Left ventricle myocardium inferior (tissue), 1 donor: ENCODE measurements around the gene CYLD. TPM values are rescaled to one million over a fixed set of nuclear protein-coding genes. Genes with fewer than 3 reads are reported as not detected.

Experiments
- DNase-seq: peaks from one replicate; pipeline ENCODE4 v3.0.0-alpha.2; 2020
- H3K27ac ChIP-seq: fragments of 200-600 bp; replicated peaks from 2 replicates; pipeline ENCODE4 v1.8.0; 2021
- H3K27me3 ChIP-seq: fragments of 200-600 bp; 2 replicates; pipeline ENCODE4 v1.8.0; 2021; ENCODE audit warnings: low read depth
- H3K36me3 ChIP-seq: fragments of 200-600 bp; 2 replicates; pipeline ENCODE4 v1.8.0; 2021
- H3K4me1 ChIP-seq: fragments of 200-600 bp; 2 replicates; pipeline ENCODE4 v1.8.0; 2021
- H3K4me3 ChIP-seq: fragments of 200-600 bp; 2 replicates; pipeline ENCODE4 v1.8.0; 2021; ENCODE audit warnings: mild to moderate bottlenecking, moderate library complexity
- H3K9me3 ChIP-seq: fragments of 200-600 bp; replicated peaks from 2 replicates; pipeline ENCODE4 v1.8.0; 2021
- CTCF ChIP-seq: fragments of 200-600 bp; IDR thresholded peaks from 2 replicates; pipeline ENCODE4 v1.8.0; 2021; ENCODE audit warnings: antibody characterized with exemption, mild to moderate bottlenecking, borderline replicate concordance
- intact Hi-C: fragments of 100-400 bp; cut with micrococcal nuclease; formaldehyde crosslinking; loops from one replicate; pipeline ENCODE4 v1.11.0; 2022
- total RNA-seq: library from RNA; stranded (reverse); fragmentation: NEBNext Ultra II Directional; extraction: Animal tissue kit (Norgen Biotek cat#: 25700); gene quantifications from one replicate; pipeline ENCODE4 v1.2.1, GENCODE V29; 2021
- donor health status: DM: no; HTN: yes; CAD: no; lungs with severe emphysema.

The CYLD gene
- total RNA-seq, 1 donor from 2014 or later: 36.0 TPM

DNA sequence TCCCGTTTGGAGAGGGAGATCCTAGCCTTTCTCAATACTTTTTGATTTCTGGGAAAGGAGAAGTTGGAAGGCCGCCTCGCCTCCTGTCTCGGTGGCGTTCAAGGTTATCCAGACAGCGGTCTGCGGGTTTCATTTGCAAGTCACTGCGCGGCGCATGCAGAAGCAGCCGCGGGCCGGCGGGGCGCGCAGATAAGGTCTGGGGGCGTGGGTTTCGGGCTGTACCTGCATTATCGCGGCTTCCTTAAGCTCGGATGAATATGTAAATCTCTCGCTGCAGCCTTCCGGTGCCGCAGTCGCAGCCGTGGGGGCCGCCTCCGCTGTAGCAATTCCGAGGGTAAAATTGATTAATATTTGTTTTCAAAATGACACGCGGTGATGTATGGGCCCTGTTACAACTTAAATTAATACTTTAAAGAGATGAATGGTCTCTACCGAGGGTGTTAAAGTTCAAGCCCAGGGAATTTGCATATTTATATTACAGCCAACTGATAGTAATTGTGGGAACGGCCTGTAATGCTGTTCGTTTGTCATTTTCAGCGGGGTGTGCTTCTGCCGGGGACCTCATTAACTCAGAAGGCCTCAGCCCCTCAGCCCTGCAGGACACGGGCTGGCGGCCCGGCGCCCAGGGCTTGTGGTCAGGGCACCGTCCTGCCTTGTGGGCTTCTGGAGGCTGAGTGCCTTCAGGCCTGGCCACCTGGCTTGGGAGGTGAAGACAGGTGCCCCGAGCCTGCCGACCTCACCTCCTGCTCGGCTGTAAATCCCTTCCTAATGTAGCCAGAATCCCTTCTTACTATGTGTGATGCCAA lies 99.4 kb downstream of the CYLD start:
- no peak for DNase-seq
- H3K27ac ChIP-seq: no peak overlapping the region
- H3K4me1 ChIP-seq: peaks cover 8% of the 10 kb centered on the region
- H3K27me3 ChIP-seq: peaks cover 69% of the 10 kb centered on the region
- intact Hi-C loops: no loop called here
- TF ChIP-seq CTCF: no peak
- H3K4me3 ChIP-seq: peak overlapping the region; percentile 55
- H3K36me3 ChIP-seq: no peaks in the 10 kb centered on the region
- no peaks in the 10 kb centered on the region for H3K9me3 ChIP-seq

- H3K27me3 ChIP-seq: peaks cover 66% of the 10 kb centered on the region
- intact Hi-C loops: no loop called here
- no peaks in the 10 kb centered on the region for H3K36me3 ChIP-seq
- H3K4me3 ChIP-seq: no peak overlapping the region
- H3K27ac ChIP-seq: no peak overlapping the region
- TF ChIP-seq CTCF: no peak
- no peaks in the 10 kb centered on the region for H3K9me3 ChIP-seq
- peaks cover 8% of the 10 kb centered on the region for H3K4me1 ChIP-seq
- no peak for DNase-seq
Observed at GRCh38 chr16:50842013-50842505, 100.2 kb downstream of the CYLD start.

GRCh38 chr16:50842589-50842988 lies 100.7 kb downstream of the CYLD start:
- Histone ChIP-seq H3K36me3 (no peaks in the 10 kb centered on the region), H3K27ac (no peak overlapping the region), H3K4me1 (peaks cover 8% of the 10 kb centered on the region), H3K4me3 (no peak overlapping the region), H3K9me3 (no peaks in the 10 kb centered on the region), H3K27me3 (peaks cover 61% of the 10 kb centered on the region)
- no peak for TF ChIP-seq CTCF
- intact Hi-C loops: no loop called here
- DNase-seq: no peak

- TF ChIP-seq CTCF: no peak
- peaks cover 57% of the 10 kb centered on the region for H3K27me3 ChIP-seq
- DNase-seq: no peak
- intact Hi-C loops: no loop called here
- H3K4me1 ChIP-seq: peaks cover 8% of the 10 kb centered on the region
- no peaks in the 10 kb centered on the region for H3K36me3 ChIP-seq
- H3K27ac ChIP-seq: no peak overlapping the region
- no peaks in the 10 kb centered on the region for H3K9me3 ChIP-seq
- no peak overlapping the region for H3K4me3 ChIP-seq
Observed at GRCh38 chr16:50844840-50845239, 103.0 kb downstream of the CYLD start.

- TF ChIP-seq CTCF: no peak
- Histone ChIP-seq H3K27me3 (peaks cover 52% of the 10 kb centered on the region), H3K9me3 (no peaks in the 10 kb centered on the region), H3K36me3 (no peaks in the 10 kb centered on the region), H3K4me3 (no peak overlapping the region), H3K4me1 (peaks cover 8% of the 10 kb centered on the region), H3K27ac (no peak overlapping the region)
- intact Hi-C loops: no loop called here
- DNase-seq: no peak
Observed at GRCh38 chr16:50845296-50845695, 103.4 kb downstream of the CYLD start.
